Activated CD4-positive, alpha-beta T cell treated with anti-CD3 and anti-CD28 coated beads, Interleukin-2, amount 10 ng/mL, durations not matched to agents 7 days and 5 days (primary cell): ENCODE results near the gene NECTIN1. TPM values are rescaled to one million over a fixed set of nuclear protein-coding genes. Genes with fewer than 3 reads are reported as not detected.

ENCODE experiments used
- CTCF ChIA-PET: fragments of 350-600 bp; sonication (Branson Sonifier 250); formaldehyde crosslinking; loops from one replicate; lab custom pipeline; 2021; ENCODE audit warnings: antibody characterized with exemption; lab: Charles Lee
- POLR2A ChIA-PET: fragments of 350-600 bp; sonication (Branson Sonifier 250); formaldehyde crosslinking; loops from one replicate; lab custom pipeline; 2021; ENCODE audit warnings: antibody characterized with exemption; lab: Charles Lee
- DNase-seq: peaks from one replicate; pipeline ENCODE4 v3.0.0-alpha.2; 2020
- H3K27ac Mint-ChIP-seq: one replicate; pipeline ENCODE4 v1.8.0; 2021; ENCODE audit warnings: mild to moderate bottlenecking, moderate library complexity, mixed read lengths
- H3K27me3 Mint-ChIP-seq: one replicate; pipeline ENCODE4 v1.8.0; 2021; ENCODE audit warnings: mixed read lengths
- H3K36me3 Mint-ChIP-seq: one replicate; pipeline ENCODE4 v1.8.0; 2021; ENCODE audit warnings: low read depth, mixed read lengths
- H3K4me1 Mint-ChIP-seq: one replicate; pipeline ENCODE4 v1.8.0; 2021; ENCODE audit warnings: mixed read lengths
- H3K4me3 Mint-ChIP-seq: one replicate; pipeline ENCODE4 v1.8.0; 2021; ENCODE audit warnings: mild to moderate bottlenecking, moderate library complexity, mixed read lengths
- H3K9me3 Mint-ChIP-seq: one replicate; pipeline ENCODE4 v1.8.0; 2021; ENCODE audit warnings: mixed read lengths
- total RNA-seq, 2 experiments: library from RNA; stranded (reverse); gene quantifications; one replicate each; pipeline ENCODE4 v1.2.3, GENCODE V29; 2021

Gene NECTIN1
- total RNA-seq, 2 experiments from 2014 or later, result 0.21 to 0.30 TPM

- ChIA-PET CTCF (no interaction called here), POLR2A (no interaction called here)
- Mint-ChIP-seq H3K4me1 (peaks cover 21% of the 10 kb centered on the region), H3K4me3 (no peak overlapping the region), H3K27ac (no peak overlapping the region), H3K27me3 (peaks cover 12% of the 10 kb centered on the region), H3K9me3 (no peaks in the 10 kb centered on the region), H3K36me3 (no peaks in the 10 kb centered on the region)
- no peak for DNase-seq
These were observed 41.5 kb downstream of the NECTIN1 start for GRCh38 chr11:119687373-119688046.

- no peak for DNase-seq
- ChIA-PET POLR2A (no interaction called here), CTCF (interaction anchor here (0.8 to 1.3 kb wide), 2 partner anchors 21 to 330 kb away, joined by 3 to 5 read pairs; no protein-coding TSS in a partner anchor)
- H3K27me3 Mint-ChIP-seq, result peaks cover 13% of the 10 kb centered on the region
- no peaks in the 10 kb centered on the region for H3K36me3 Mint-ChIP-seq
- H3K27ac Mint-ChIP-seq, result peak overlapping the region; percentile 25
- peaks cover 15% of the 10 kb centered on the region for H3K4me1 Mint-ChIP-seq
- no peak overlapping the region for H3K4me3 Mint-ChIP-seq
- no peaks in the 10 kb centered on the region for H3K9me3 Mint-ChIP-seq
These were observed 42.7 kb downstream of the NECTIN1 start for GRCh38 chr11:119686177-119686882.

GRCh38 chr11:119685111-119685746 lies 43.8 kb downstream of the NECTIN1 start:
- CTCF ChIA-PET, result interaction anchor here (0.6 to 3.8 kb wide), 4 partner anchors 19 to 329 kb away, joined by 3 to 13 read pairs (median 4); partner anchors contain the start of gene NECTIN1
- H3K4me3 Mint-ChIP-seq, result no peak overlapping the region
- no peak for DNase-seq

GRCh38 chr11:119684361-119685110 lies 44.5 kb downstream of the NECTIN1 start:
- ChIA-PET POLR2A (no interaction called here), CTCF (interaction anchor here (2.0 to 3.8 kb wide), 2 partner anchors 14 to 45 kb away, joined by 5 to 13 read pairs; partner anchors contain the start of gene NECTIN1)
- Mint-ChIP-seq H3K27ac (no peak overlapping the region), H3K4me1 (peaks cover 6% of the 10 kb centered on the region), H3K27me3 (peaks cover 13% of the 10 kb centered on the region), H3K36me3 (no peaks in the 10 kb centered on the region), H3K9me3 (no peaks in the 10 kb centered on the region), H3K4me3 (no peak overlapping the region)
- no peak for DNase-seq

More at GRCh38 chr11:119685111-119685746, 43.8 kb downstream of the NECTIN1 start:
- Mint-ChIP-seq H3K9me3 (no peaks in the 10 kb centered on the region), H3K27me3 (peaks cover 13% of the 10 kb centered on the region), H3K27ac (no peak overlapping the region), H3K4me1 (peaks cover 6% of the 10 kb centered on the region), H3K36me3 (no peaks in the 10 kb centered on the region)
- POLR2A ChIA-PET, result no interaction called here

GRCh38 chr11:119683783-119684182 lies 45.2 kb downstream of the NECTIN1 start:
- ChIA-PET CTCF (interaction anchor here (0.6 to 3.8 kb wide), 3 partner anchors 15 to 59 kb away, joined by 3 to 13 read pairs (median 5); partner anchors contain the start of gene NECTIN1), POLR2A (no interaction called here)
- no peaks in the 10 kb centered on the region for H3K36me3 Mint-ChIP-seq
- no peak overlapping the region for H3K4me3 Mint-ChIP-seq
- DNase-seq, result no peak
- H3K4me1 Mint-ChIP-seq, result peaks cover 6% of the 10 kb centered on the region
- peaks cover 13% of the 10 kb centered on the region for H3K27me3 Mint-ChIP-seq
- H3K27ac Mint-ChIP-seq, result no peak overlapping the region
- H3K9me3 Mint-ChIP-seq, result no peaks in the 10 kb centered on the region

GRCh38 chr11:119681361-119681910 lies 47.6 kb downstream of the NECTIN1 start:
- ChIA-PET POLR2A (no interaction called here), CTCF (interaction anchor here (1.0 to 3.8 kb wide), 2 partner anchors 12 to 48 kb away, joined by 3 to 13 read pairs; partner anchors contain the start of gene NECTIN1)
- no peak overlapping the region for H3K27ac Mint-ChIP-seq
- no peak for DNase-seq
- peaks cover 11% of the 10 kb centered on the region for H3K27me3 Mint-ChIP-seq
- H3K4me1 Mint-ChIP-seq, result peaks cover 6% of the 10 kb centered on the region
- H3K4me3 Mint-ChIP-seq, result no peak overlapping the region
- no peaks in the 10 kb centered on the region for H3K9me3 Mint-ChIP-seq
- no peaks in the 10 kb centered on the region for H3K36me3 Mint-ChIP-seq

- H3K4me1 Mint-ChIP-seq, result peaks cover 6% of the 10 kb centered on the region
- no peak overlapping the region for H3K27ac Mint-ChIP-seq
- no peaks in the 10 kb centered on the region for H3K36me3 Mint-ChIP-seq
- H3K4me3 Mint-ChIP-seq, result no peak overlapping the region
- CTCF ChIA-PET, result interaction anchor here (0.8 kb wide), 1 partner anchor 50 kb away, joined by 3 read pairs; no protein-coding TSS in a partner anchor
- peaks cover 6% of the 10 kb centered on the region for H3K27me3 Mint-ChIP-seq
- no peaks in the 10 kb centered on the region for H3K9me3 Mint-ChIP-seq
- no peak for DNase-seq
- POLR2A ChIA-PET, result no interaction called here
These were observed 48.2 kb downstream of the NECTIN1 start for GRCh38 chr11:119680541-119681360.

GRCh38 chr11:119679346-119679745 lies 49.7 kb downstream of the NECTIN1 start:
- Mint-ChIP-seq H3K4me1 (peaks cover 7% of the 10 kb centered on the region), H3K36me3 (no peaks in the 10 kb centered on the region), H3K4me3 (no peak overlapping the region), H3K9me3 (no peaks in the 10 kb centered on the region), H3K27me3 (peaks cover 6% of the 10 kb centered on the region), H3K27ac (no peak overlapping the region)
- POLR2A ChIA-PET, result no interaction called here
- no peak for DNase-seq
- CTCF ChIA-PET, result interaction anchor here (1.3 kb wide), 1 partner anchor 20 kb away, joined by 4 read pairs; no protein-coding TSS in a partner anchor

- POLR2A ChIA-PET, result no interaction called here
- Mint-ChIP-seq H3K27me3 (peaks cover 6% of the 10 kb centered on the region), H3K4me1 (peaks cover 8% of the 10 kb centered on the region), H3K4me3 (no peak overlapping the region), H3K9me3 (no peaks in the 10 kb centered on the region), H3K27ac (no peak overlapping the region), H3K36me3 (no peaks in the 10 kb centered on the region)
- CTCF ChIA-PET, result no interaction called here
- no peak for DNase-seq
These were observed 50.6 kb downstream of the NECTIN1 start for GRCh38 chr11:119678351-119678750.

- Mint-ChIP-seq H3K36me3 (no peaks in the 10 kb centered on the region), H3K9me3 (no peaks in the 10 kb centered on the region), H3K27ac (no peak overlapping the region), H3K27me3 (peaks cover 4% of the 10 kb centered on the region), H3K4me3 (no peak overlapping the region), H3K4me1 (peaks cover 9% of the 10 kb centered on the region)
- CTCF ChIA-PET, result no interaction called here
- no peak for DNase-seq
- POLR2A ChIA-PET, result no interaction called here
These were observed 51.2 kb downstream of the NECTIN1 start for GRCh38 chr11:119677840-119678239.

GRCh38 chr11:119676461-119677020 lies 52.5 kb downstream of the NECTIN1 start:
- Mint-ChIP-seq H3K27ac (no peak overlapping the region), H3K4me3 (no peak overlapping the region), H3K4me1 (peaks cover 9% of the 10 kb centered on the region), H3K36me3 (no peaks in the 10 kb centered on the region), H3K9me3 (no peaks in the 10 kb centered on the region), H3K27me3 (no peaks in the 10 kb centered on the region)
- ChIA-PET CTCF (interaction anchor here (1.4 kb wide), 1 partner anchor 53 kb away, joined by 6 read pairs; the partner anchor contains the start of gene NECTIN1), POLR2A (no interaction called here)
- DNase-seq, result no peak
